IMR-90 (cell line): ENCODE measurements around the gene TSHZ1. TPM values are rescaled to one million over a fixed set of nuclear protein-coding genes. Genes with fewer than 3 reads are reported as not detected.
A peak's percentile ranks its signal among the peaks of the same experiment; 100 is the strongest.

Experiments used
- ATAC-seq: fragments of 200-7000 bp; cut with Tn5 transposase; 2 replicates; pipeline ENCODE4 v1.9.1; 2020; ENCODE audit warnings: low read depth, mild to moderate bottlenecking, moderate library complexity
- BruUV-seq: library from RNA; stranded (reverse); fragments of 400-500 nt; replicated peaks from 2 replicates; lab custom pipeline; 2021; lab: Mats Ljungman, UMichigan
- CTCF ChIA-PET: fragments of 300-600 bp; formaldehyde crosslinking; extraction: SDS; loops from one replicate; lab custom pipeline; 2021; ENCODE audit warnings: antibody characterized with exemption; lab: Yijun Ruan, JAX
- POLR2A ChIA-PET: fragments of 300-600 bp; sonication (Branson Sonifier 250); formaldehyde crosslinking; loops from one replicate; lab custom pipeline; 2022; ENCODE audit warnings: antibody characterized with exemption; ENCODE audit not compliant: unreplicated experiment; lab: Charles Lee
- DNase-seq: peaks from one replicate; pipeline ENCODE4 v3.0.0; 2013
- H2AFZ ChIP-seq: replicated peaks from 2 replicates; pipeline ENCODE3; 2013; ENCODE audit warnings: low read length, mild to moderate bottlenecking; ENCODE audit not compliant: poor library complexity
- H2AK5ac ChIP-seq: 2 replicates; pipeline ENCODE4 v1.6.1; 2013; ENCODE audit warnings: low read depth, low read length, inconsistent platforms
- H2AK9ac ChIP-seq: replicated peaks from 2 replicates; pipeline ENCODE3; 2013; ENCODE audit warnings: mild to moderate bottlenecking, low read depth, low read length, moderate library complexity; ENCODE audit not compliant: poor library complexity
- H2BK120ac ChIP-seq: 2 replicates; pipeline ENCODE4 v1.6.1; 2013; ENCODE audit warnings: low read depth, low read length, inconsistent platforms
- H2BK15ac ChIP-seq: 3 replicates; pipeline ENCODE4 v1.6.1; 2013; ENCODE audit warnings: low read depth, low read length, inconsistent platforms
- H2BK20ac ChIP-seq: 2 replicates; pipeline ENCODE4 v1.6.1; 2013; ENCODE audit warnings: low read depth, mild to moderate bottlenecking, inconsistent platforms, low read length, moderate library complexity
- H2BK5ac ChIP-seq: 2 replicates; pipeline ENCODE4 v1.6.1; 2013; ENCODE audit warnings: mild to moderate bottlenecking, low read depth, low read length, inconsistent platforms; ENCODE audit not compliant: poor library complexity, severe bottlenecking
- H3K14ac ChIP-seq: replicated peaks from 2 replicates; pipeline ENCODE4 v1.6.1; 2013; ENCODE audit warnings: low read depth, low read length, inconsistent platforms
- H3K18ac ChIP-seq: 2 replicates; pipeline ENCODE4 v1.6.1; 2013; ENCODE audit warnings: low read depth, low read length, control low read depth
- H3K23ac ChIP-seq: 2 replicates; pipeline ENCODE4 v1.6.1; 2013; ENCODE audit warnings: low read depth, low read length, inconsistent platforms
- H3K27ac ChIP-seq: 2 replicates; pipeline ENCODE4 v1.5.1; 2013; ENCODE audit warnings: mild to moderate bottlenecking, control low read depth, low read length; ENCODE audit not compliant: insufficient read depth
- H3K27me3 ChIP-seq: 2 replicates; pipeline ENCODE4 v1.6.1; 2013; ENCODE audit warnings: low read length; ENCODE audit not compliant: control insufficient read depth, insufficient read depth
- H3K36me3 ChIP-seq: 2 replicates; pipeline ENCODE4 v1.6.1; 2013; ENCODE audit warnings: low read length, mixed read lengths; ENCODE audit not compliant: control insufficient read depth, insufficient read depth
- H3K4ac ChIP-seq: 2 replicates; pipeline ENCODE4 v1.6.1; 2013; ENCODE audit warnings: low read depth, low read length, inconsistent platforms
- H3K4me1 ChIP-seq: 2 replicates; pipeline ENCODE4 v1.6.1; 2013; ENCODE audit warnings: low read length, mixed read lengths; ENCODE audit not compliant: control insufficient read depth, insufficient read depth
- H3K4me2 ChIP-seq: 2 replicates; pipeline ENCODE4 v1.6.1; 2013; ENCODE audit warnings: low read depth, mild to moderate bottlenecking, control low read depth, low read length, moderate library complexity
- H3K4me3 ChIP-seq: 2 replicates; pipeline ENCODE4 v1.5.1; 2013; ENCODE audit warnings: low read depth, mild to moderate bottlenecking, control low read depth, low read length, moderate library complexity; ENCODE audit not compliant: insufficient read depth
- H3K56ac ChIP-seq: 2 replicates; pipeline ENCODE4 v1.6.1; 2013; ENCODE audit warnings: low read length, inconsistent platforms; ENCODE audit not compliant: insufficient read depth; ENCODE audit errors: extremely low read depth
- H3K79me1 ChIP-seq, 2 experiments: 2 replicates each; pipeline ENCODE4 v1.6.1; 2013; ENCODE audit warnings: low read length in 2 of 2, inconsistent platforms in 1 of 2, low read depth in 1 of 2
- H3K9ac ChIP-seq: 2 replicates; pipeline ENCODE4 v1.6.1; 2013; ENCODE audit warnings: low read depth, low read length, control low read depth
- H3K9me1 ChIP-seq: 2 replicates; pipeline ENCODE4 v1.6.1; 2013; ENCODE audit warnings: low read length, inconsistent platforms; ENCODE audit not compliant: insufficient read depth
- H3K9me3 ChIP-seq: 2 replicates; pipeline ENCODE4 v1.6.1; 2013; ENCODE audit warnings: low read length; ENCODE audit not compliant: control insufficient read depth, insufficient read depth
- H4K20me1 ChIP-seq: 2 replicates; pipeline ENCODE4 v1.6.1; 2013; ENCODE audit warnings: low read length, inconsistent platforms; ENCODE audit not compliant: insufficient read depth
- H4K5ac ChIP-seq: 2 replicates; pipeline ENCODE4 v1.6.1; 2013; ENCODE audit warnings: mild to moderate bottlenecking, low read depth, low read length, control low read depth
- H4K8ac ChIP-seq, 2 experiments: 2 replicates each; pipeline ENCODE4 v1.6.1; 2013; ENCODE audit warnings: low read depth in 2 of 2, low read length in 2 of 2, control low read depth in 1 of 2, inconsistent platforms in 1 of 2
- H4K91ac ChIP-seq: 2 replicates; pipeline ENCODE4 v1.6.1; 2013; ENCODE audit warnings: low read depth, low read length, inconsistent platforms; ENCODE audit not compliant: insufficient read depth
- CHD1 ChIP-seq: IDR thresholded peaks from 2 replicates; pipeline ENCODE4 v1.6.1; 2012; ENCODE audit warnings: low read depth, low read length, improper control_type of control experiment
- ELK1 ChIP-seq: fragments of 150-350 bp; IDR thresholded peaks from 2 replicates; pipeline ENCODE4 v1.6.1; 2016; ENCODE audit warnings: low read depth, mild to moderate bottlenecking, low read length, moderate library complexity, borderline replicate concordance
- MAFK ChIP-seq: IDR thresholded peaks from 2 replicates; pipeline ENCODE4 v1.6.1; 2012; ENCODE audit warnings: low read depth, low read length, improper control_type of control experiment
- NFE2L2 ChIP-seq: fragments of 150-350 bp; IDR thresholded peaks from 2 replicates; pipeline ENCODE4 v1.6.1; 2016; ENCODE audit warnings: low read depth, mild to moderate bottlenecking, low read length
- RAD21 ChIP-seq: IDR thresholded peaks from 2 replicates; pipeline ENCODE4 v1.6.1; 2012; ENCODE audit warnings: low read length, improper control_type of control experiment
- RCOR1 ChIP-seq: IDR thresholded peaks from 2 replicates; pipeline ENCODE4 v1.6.1; 2012; ENCODE audit warnings: mild to moderate bottlenecking, low read length, improper control_type of control experiment; ENCODE audit not compliant: insufficient replicate concordance
- RFX5 ChIP-seq: IDR thresholded peaks from 2 replicates; pipeline ENCODE4 v1.8.0; 2012; ENCODE audit warnings: low read depth, mild to moderate bottlenecking, low read length, moderate library complexity
- WGBS, 2 experiments: methylation state at CpG; one replicate each; pipeline versions ENCODE4 v1.1.5 to v1.1.7; 2013; ENCODE audit warnings: missing lambda C conversion rate in 2 of 2; ENCODE audit not compliant: insufficient read length in 1 of 2; ENCODE audit errors: extremely low coverage in 2 of 2; 5-methylcytosine and 5-hydroxymethylcytosine counted together
- dilution Hi-C: fragments of 300-500 bp; cut with HindIII; formaldehyde crosslinking; loops from one replicate; pipeline ENCODE4 v1.14.3; 2018; ENCODE audit warnings: low sequenced_read_pairs; ENCODE audit not compliant: unreplicated experiment
- in situ Hi-C: fragments of 300-500 bp; cut with MboI; formaldehyde crosslinking; loops from 3 replicates; pipeline ENCODE4 v1.14.3; 2019; ENCODE audit warnings: low sequenced_read_pairs, inconsistent platforms, mixed read lengths
- intact Hi-C: fragments of 100-400 bp; cut with micrococcal nuclease; formaldehyde crosslinking; loops from 2 replicates; pipeline ENCODE4 v1.10.0; 2022
- polyA plus RNA-seq, 3 experiments: library from polyadenylated mRNA; depleted of rRNA; stranded (reverse); fragments of >200 nt; gene quantifications; 2 replicates each; pipeline ENCODE4 v1.2.3, GENCODE V29; 2012; ENCODE audit warnings: low replicate concordance in 1 of 3
- total RNA-seq: library from RNA; depleted of rRNA; stranded (reverse); fragments of >200 nt; gene quantifications from 2 replicates; pipeline ENCODE4 v1.2.3, GENCODE V29; 2012

TSHZ1 gene
- total and polyA plus RNA-seq, 2 of the 4 experiments (the other 2 are of a cell fraction): 7.1 to 10.0 TPM

- no peaks in the 10 kb centered on the region for H3K27me3 ChIP-seq
- no peak overlapping the region for H4K8ac ChIP-seq
- TF ChIP-seq RCOR1 (no peak), ELK1 (no peak), RFX5 (no peak), CHD1 (no peak), MAFK (no peak), NFE2L2 (no peak), RAD21 (no peak)
- H4K5ac ChIP-seq: no peak overlapping the region
- H2BK5ac ChIP-seq: no peak overlapping the region
- no peak overlapping the region for H3K27ac ChIP-seq
- H3K79me1 ChIP-seq: no peaks in the 10 kb centered on the region
- H3K18ac ChIP-seq: no peak overlapping the region
- ChIA-PET POLR2A (no interaction called here), CTCF (no interaction called here)
- no peaks in the 10 kb centered on the region for H3K9me3 ChIP-seq
- no peak overlapping the region for H4K91ac ChIP-seq
- intact Hi-C loops (no loop called here), dilution Hi-C loops (no loop called here), in situ Hi-C loops (no loop called here)
- no peak overlapping the region for H3K4me2 ChIP-seq
- no peak overlapping the region for H3K23ac ChIP-seq
- no peak overlapping the region for H2BK120ac ChIP-seq
- peaks cover 7% of the 10 kb centered on the region; the same call in 1 of the 2 replicates for H3K9me1 ChIP-seq
- no peak overlapping the region for H2AK5ac ChIP-seq
- no peak overlapping the region for H2BK15ac ChIP-seq
- no peak overlapping the region for H3K9ac ChIP-seq
- ATAC-seq: no peak
- no peak overlapping the region for H2BK20ac ChIP-seq
- H3K56ac ChIP-seq: no peak overlapping the region
- no peak overlapping the region for H3K14ac ChIP-seq
- H3K4ac ChIP-seq: no peak overlapping the region
- no peaks in the 10 kb centered on the region; the same call in 1 of the 2 replicates for H3K36me3 ChIP-seq
- BruUV-seq: no TSS peak
- no peak overlapping the region for H2AFZ ChIP-seq
- no peak overlapping the region for H3K4me3 ChIP-seq
- H3K4me1 ChIP-seq: no peaks in the 10 kb centered on the region
- peak; percentile 26 for DNase-seq
- no peaks in the 10 kb centered on the region for H4K20me1 ChIP-seq
- H2AK9ac ChIP-seq: no peak overlapping the region
- WGBS, 2 experiments: 93% methylated on average over 3 of the region's 9 CpGs; no CpG with 5 or more reads in 1 of the 2 experiments
These were observed 83.0 kb downstream of the TSHZ1 start for GRCh38 chr18:75293591-75293990.
